Activated CD4-positive, alpha-beta T cell treated with anti-CD3 and anti-CD28 coated beads for 48 hours (primary cell): Measurements from ENCODE around the gene SUSD1.
A peak's percentile ranks its signal among the peaks of the same experiment; 100 is the strongest.
"Not testable (repeated sequence)": the region's sequence is repeated elsewhere in the genome, so short reads cannot be mapped to it uniquely, and the experiment has no call there.

Source experiments
- DNase-seq: peaks from one replicate; pipeline ENCODE4 v3.0.0-alpha.2; 2020

SUSD1 gene

GRCh38 chr9:112094241-112094640, 80.9 kb downstream of the SUSD1 start:
- no peak for DNase-seq

- no peak for DNase-seq
Measured at GRCh38 chr9:112093870-112094216, 81.3 kb downstream of the SUSD1 start.

DNA sequence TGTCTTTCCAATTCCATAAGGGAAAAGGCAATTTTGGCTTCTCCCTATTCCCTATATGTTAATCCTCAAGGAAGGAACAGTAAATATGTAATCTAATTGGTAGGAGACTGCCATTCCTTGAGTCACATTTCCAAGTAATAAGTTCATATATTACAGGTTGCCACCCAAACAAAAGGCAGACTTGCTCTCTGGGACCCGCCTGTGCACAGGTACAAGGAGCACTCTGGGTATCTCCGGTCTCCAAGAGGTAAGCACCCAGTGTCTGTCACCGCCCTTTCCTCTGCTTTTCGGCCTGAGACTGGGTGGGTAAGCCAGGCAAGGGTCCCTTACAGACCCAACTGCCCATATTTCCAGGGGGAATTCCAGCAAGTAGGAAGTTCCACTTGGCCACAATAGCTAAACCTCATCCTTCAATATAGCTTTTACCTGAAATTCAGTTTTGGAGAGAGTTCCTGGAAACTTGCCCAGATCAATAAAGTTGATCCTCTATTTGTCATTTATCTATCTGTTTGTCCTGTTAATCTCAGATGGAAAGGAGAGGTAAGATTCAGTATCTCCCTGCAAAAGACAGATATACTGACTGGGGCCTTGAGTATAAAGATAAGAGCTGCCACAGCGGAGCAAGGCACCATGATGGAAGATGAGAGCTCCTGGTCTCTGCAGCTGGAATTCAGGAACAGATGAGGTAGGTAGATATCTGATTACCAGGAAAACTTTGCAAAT, 81.8 kb downstream of the SUSD1 start:
- DNase-seq, result no peak

- DNase-seq, result no peak
Measured at GRCh38 chr9:112091810-112092209, 83.3 kb downstream of the SUSD1 start.

- DNase-seq, result no peak
Measured at GRCh38 chr9:112087506-112087905, 87.6 kb downstream of the SUSD1 start.

- DNase-seq, result no peak
Measured at GRCh38 chr9:112086627-112087026, 88.5 kb downstream of the SUSD1 start.

GRCh38 chr9:112084907-112085306, 90.2 kb downstream of the SUSD1 start:
- DNase-seq, result no peak

GRCh38 chr9:112084334-112084733, 90.8 kb downstream of the SUSD1 start:
- no peak for DNase-seq

DNA sequence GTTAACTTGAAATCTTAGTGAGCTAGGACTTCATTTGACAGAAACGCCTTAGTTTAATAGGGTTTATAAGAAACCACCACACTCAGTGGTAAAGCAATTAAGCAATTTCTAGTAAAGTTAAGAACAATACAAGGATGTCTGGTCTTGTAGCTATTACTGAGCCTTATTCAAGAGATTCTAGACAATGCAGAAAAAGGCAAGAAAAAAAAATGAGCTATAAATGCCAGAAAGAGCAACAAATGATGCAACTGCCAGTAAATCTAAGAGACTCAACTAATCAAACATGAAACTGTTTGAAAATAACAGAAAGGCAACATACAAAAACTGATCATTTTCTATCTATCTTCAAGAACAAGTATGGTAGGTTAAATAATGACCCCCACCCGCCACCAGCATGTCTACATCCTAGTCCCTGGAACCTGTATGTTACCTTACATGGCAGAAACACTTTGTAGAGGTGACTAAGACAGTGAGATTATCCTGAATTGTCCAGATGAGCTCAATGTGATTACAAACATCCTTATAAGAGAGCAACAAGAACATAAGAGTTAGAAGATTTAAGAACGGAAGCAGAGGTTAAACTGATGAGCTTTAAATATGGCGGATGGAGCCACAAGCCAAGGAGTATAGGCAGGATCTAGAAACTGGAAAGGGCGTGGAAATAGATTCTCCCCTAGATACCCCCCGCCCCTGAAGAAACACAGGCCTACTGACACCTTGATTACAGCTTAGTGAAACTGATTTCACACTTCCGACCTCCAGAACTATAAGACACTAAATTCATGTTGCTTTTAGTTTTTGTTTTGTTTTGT, 93.0 kb downstream of the SUSD1 start:
- no peak for DNase-seq

DNA sequence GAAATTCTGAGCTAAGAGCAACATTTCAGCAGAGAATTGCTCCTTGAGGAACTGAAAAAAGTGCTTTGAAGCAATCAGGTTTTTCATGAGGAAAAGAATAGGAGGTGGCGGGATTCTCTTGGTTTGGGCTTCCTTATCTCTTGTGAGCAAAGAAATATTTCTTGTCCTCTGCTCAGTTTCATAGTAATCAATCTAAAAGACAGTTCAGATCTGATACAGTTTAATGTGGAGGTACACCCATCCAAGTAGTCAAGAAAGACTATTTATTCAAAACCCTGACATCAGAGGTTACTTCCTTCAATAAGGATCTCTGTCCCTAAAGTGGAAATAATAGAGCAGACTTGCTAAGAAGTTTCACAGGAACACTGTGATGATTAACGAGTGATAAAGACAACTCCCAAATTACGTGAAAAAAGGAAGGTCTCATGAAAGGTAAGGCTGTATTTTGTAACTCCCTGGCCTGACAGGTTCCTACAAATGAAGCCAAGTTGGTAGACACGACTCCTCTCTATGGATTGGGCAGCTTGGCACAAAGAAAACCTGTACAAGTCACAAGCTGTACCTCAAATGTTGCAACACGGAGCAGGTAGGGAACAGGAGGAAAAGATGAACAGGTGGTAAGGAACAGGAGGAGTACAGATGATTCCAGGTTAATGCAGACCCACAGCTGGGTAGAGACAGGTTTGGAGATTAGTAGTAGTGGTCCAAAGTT, 94.1 kb downstream of the SUSD1 start:
- DNase-seq, result no peak

DNA sequence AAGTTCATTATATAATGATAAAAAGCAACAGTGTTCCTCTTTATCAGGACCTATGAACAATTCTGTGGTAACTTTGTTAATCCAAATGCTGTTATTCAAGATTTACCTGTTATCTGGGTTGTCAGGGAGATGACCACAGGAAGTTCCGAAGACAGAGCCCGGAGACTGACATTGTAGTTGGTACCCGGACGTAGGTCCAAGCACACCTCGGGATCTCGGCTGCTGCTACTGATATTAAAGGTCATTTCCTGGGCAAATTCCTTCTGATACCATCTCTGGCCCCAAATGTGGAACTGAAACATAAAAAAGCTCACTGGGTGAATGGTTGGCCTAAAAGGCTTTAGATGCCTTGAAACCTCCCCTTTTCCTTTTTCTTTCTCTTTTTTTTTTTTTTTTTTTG, 96.7 kb downstream of the SUSD1 start:
- DNase-seq, result no peak

- no peak for DNase-seq
Measured at GRCh38 chr9:112076814-112077213, 98.3 kb downstream of the SUSD1 start.

DNA sequence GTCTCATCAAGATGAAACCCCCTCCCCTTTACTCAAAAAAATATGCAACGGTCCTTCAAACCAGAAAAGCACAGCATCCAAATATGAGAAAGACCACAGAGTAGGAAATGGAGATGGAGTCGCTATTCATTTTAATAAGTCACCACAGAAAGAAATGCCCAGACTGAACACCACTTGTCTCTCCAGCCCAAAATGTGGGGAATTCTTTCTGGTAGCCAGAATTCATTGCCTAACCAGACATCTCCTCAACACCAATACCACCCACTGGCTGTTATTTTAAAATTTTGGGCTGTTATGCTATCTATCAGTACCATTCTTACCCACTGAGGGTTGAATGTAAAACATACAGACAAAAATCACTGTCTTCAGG, 100.1 kb downstream of the SUSD1 start:
- DNase-seq, result no peak

DNA sequence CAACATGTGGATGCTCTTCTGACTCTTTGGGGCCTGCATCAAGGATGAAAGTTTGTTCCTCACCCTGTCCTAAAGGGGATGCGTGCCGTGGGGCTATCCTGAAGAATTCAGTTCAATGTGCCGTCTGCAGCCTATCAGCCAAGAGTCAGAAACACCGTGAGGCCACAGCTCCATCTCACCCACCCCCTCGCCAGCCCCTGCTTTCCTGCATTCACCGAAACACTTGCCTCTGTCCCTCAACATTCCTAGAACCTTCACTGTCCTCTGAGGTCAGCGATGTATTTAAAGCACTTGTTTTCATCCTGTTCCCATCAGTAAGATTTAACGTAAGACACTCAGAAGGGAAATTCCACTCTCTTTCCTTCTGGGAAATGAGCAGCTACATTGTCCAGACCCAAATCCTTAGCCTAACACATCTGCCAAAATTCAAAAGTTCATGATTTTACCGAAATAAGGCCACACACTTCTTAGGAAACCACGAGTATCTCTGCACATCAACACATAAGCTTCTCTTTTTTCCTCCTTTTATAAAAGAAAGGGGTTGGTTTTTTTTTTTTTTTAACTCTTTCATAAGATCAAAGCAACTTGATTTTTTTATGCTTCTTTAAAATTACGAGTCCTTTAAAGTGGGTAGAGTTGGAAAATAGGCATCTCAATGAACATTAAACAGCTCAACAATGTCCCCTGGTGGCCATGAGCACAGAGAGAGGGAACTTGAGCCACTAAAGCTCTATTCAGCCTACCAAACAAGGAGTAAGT, 100.7 kb downstream of the SUSD1 start:
- DNase-seq, result peak; percentile 81

- not testable (repeated sequence) for DNase-seq
Measured at GRCh38 chr9:112073639-112074173, 101.4 kb downstream of the SUSD1 start.

GRCh38 chr9:112072721-112073638, 102.1 kb downstream of the SUSD1 start:
- no peak for DNase-seq

- no peak for DNase-seq
Measured at GRCh38 chr9:112069318-112070169, 105.6 kb downstream of the SUSD1 start.

GRCh38 chr9:112065806-112066606, 109.1 kb downstream of the SUSD1 start:
- no peak for DNase-seq

- DNase-seq, result no peak
Measured at GRCh38 chr9:112064871-112065270, 110.2 kb downstream of the SUSD1 start.

DNA sequence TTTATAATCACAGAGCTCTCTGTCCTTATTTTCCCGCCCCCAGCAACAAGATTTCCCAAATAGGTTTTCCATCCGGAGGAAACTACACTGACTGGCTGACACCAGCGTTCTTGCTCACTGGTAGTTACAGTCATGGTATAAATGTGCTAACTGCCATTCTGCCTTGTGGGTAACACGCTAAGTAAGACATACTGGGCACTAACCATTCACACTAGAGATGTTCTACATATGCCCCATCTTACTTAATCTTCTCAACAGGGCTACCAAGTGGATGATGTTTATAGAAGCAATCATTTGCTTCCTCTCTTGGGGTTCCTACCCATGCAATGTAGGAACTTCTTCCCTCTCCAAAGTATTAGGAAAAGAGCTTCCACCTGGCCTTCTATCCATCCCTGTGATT, 111.5 kb downstream of the SUSD1 start:
- DNase-seq, result no peak
